Immature natural killer cell (primary cell): Measurements from ENCODE around the gene KCNN3. TPM values are rescaled to one million over a fixed set of nuclear protein-coding genes. Genes with fewer than 3 reads are reported as not detected.

Experiments
- DNase-seq, 3 donors: peaks; one replicate each; pipeline ENCODE4 v3.0.0; 2022; ENCODE audit warnings: mixed read lengths in 1 of 3
- H3K27ac Mint-ChIP-seq, 6 donors: one replicate each; pipeline ENCODE4 v1.8.0; 2020; ENCODE audit warnings: mixed read lengths in 6 of 6, mild to moderate bottlenecking in 5 of 6, inconsistent platforms in 4 of 6, moderate library complexity in 3 of 6
- H3K27me3 Mint-ChIP-seq, 3 donors: one replicate each; pipeline ENCODE4 v1.8.0; 2020 to 2021; ENCODE audit warnings: low read depth in 3 of 3, mild to moderate bottlenecking in 3 of 3, mixed read lengths in 3 of 3, moderate library complexity in 3 of 3, inconsistent platforms in 1 of 3
- H3K36me3 Mint-ChIP-seq, 3 donors: one replicate each; pipeline ENCODE4 v1.8.0; 2020; ENCODE audit warnings: mixed read lengths in 3 of 3, inconsistent platforms in 2 of 3, mild to moderate bottlenecking in 2 of 3
- H3K4me1 Mint-ChIP-seq, 2 donors: one replicate each; pipeline ENCODE4 v1.8.0; 2020; ENCODE audit warnings: inconsistent platforms in 2 of 2, mild to moderate bottlenecking in 2 of 2, mixed read lengths in 2 of 2, moderate library complexity in 1 of 2
- H3K4me3 Mint-ChIP-seq, 5 donors: one replicate each; pipeline ENCODE4 v1.8.0; 2020; ENCODE audit warnings: mild to moderate bottlenecking in 5 of 5, mixed read lengths in 5 of 5, inconsistent platforms in 3 of 5, moderate library complexity in 3 of 5
- H3K9me3 Mint-ChIP-seq, 6 donors: one replicate each; pipeline ENCODE4 v1.8.0; 2020; ENCODE audit warnings: mild to moderate bottlenecking in 6 of 6, mixed read lengths in 6 of 6, inconsistent platforms in 4 of 6, moderate library complexity in 3 of 6
- polyA plus RNA-seq, 3 donors: library from polyadenylated mRNA; unstranded; fragments of 300-500 nt; fragmentation: Illumina TruSeq; gene quantifications; one replicate each; pipeline ENCODE4 v1.2.3, GENCODE V29; 2021

Gene KCNN3
- polyA plus RNA-seq, 3 donors from 2014 or later, result not detected

- Mint-ChIP-seq H3K4me1 (peaks cover 9 to 11% of the 10 kb centered on the region in 2 donors), H3K9me3 (peaks cover 0 to 2% (median 0%) of the 10 kb centered on the region in 6 donors), H3K27me3 (peaks cover 1 to 4% (median 3%) of the 10 kb centered on the region in 3 donors), H3K4me3 (no peak overlapping the region), H3K36me3 (peaks cover 0 to 4% (median 0%) of the 10 kb centered on the region in 3 donors), H3K27ac (no peak overlapping the region)
- no peak for DNase-seq
Measured at GRCh38 chr1:154786804-154787570, 83.1 kb downstream of the KCNN3 start.

GRCh38 chr1:154784924-154785531, 85.1 kb downstream of the KCNN3 start:
- no peak overlapping the region for H3K4me3 Mint-ChIP-seq
- peaks cover 0 to 2% (median 0%) of the 10 kb centered on the region in 6 donors for H3K9me3 Mint-ChIP-seq
- peaks cover 0 to 2% (median 0%) of the 10 kb centered on the region in 3 donors for H3K27me3 Mint-ChIP-seq
- no peaks in the 10 kb centered on the region for H3K36me3 Mint-ChIP-seq
- H3K4me1 Mint-ChIP-seq, result no peaks in the 10 kb centered on the region
- no peak overlapping the region for H3K27ac Mint-ChIP-seq
- DNase-seq, result no peak

- Mint-ChIP-seq H3K27ac (no peak overlapping the region), H3K9me3 (peaks cover 0 to 2% (median 0%) of the 10 kb centered on the region in 6 donors), H3K4me3 (no peak overlapping the region), H3K36me3 (no peaks in the 10 kb centered on the region), H3K27me3 (peaks cover 0 to 2% (median 0%) of the 10 kb centered on the region in 3 donors), H3K4me1 (no peaks in the 10 kb centered on the region)
- no peak for DNase-seq
Measured at GRCh38 chr1:154784416-154784815, 85.7 kb downstream of the KCNN3 start.

- peaks cover 0 to 3% (median 0%) of the 10 kb centered on the region in 3 donors for H3K27me3 Mint-ChIP-seq
- no peak overlapping the region for H3K4me3 Mint-ChIP-seq
- H3K4me1 Mint-ChIP-seq, result no peaks in the 10 kb centered on the region
- no peaks in the 10 kb centered on the region for H3K36me3 Mint-ChIP-seq
- H3K27ac Mint-ChIP-seq, result no peak overlapping the region
- peaks cover 0 to 2% (median 0%) of the 10 kb centered on the region in 6 donors for H3K9me3 Mint-ChIP-seq
- no peak for DNase-seq
Measured at GRCh38 chr1:154783976-154784375, 86.1 kb downstream of the KCNN3 start.

- H3K9me3 Mint-ChIP-seq, result no peaks in the 10 kb centered on the region
- H3K27ac Mint-ChIP-seq, result no peak overlapping the region
- no peaks in the 10 kb centered on the region for H3K4me1 Mint-ChIP-seq
- H3K27me3 Mint-ChIP-seq, result peaks cover 0 to 8% (median 1%) of the 10 kb centered on the region in 3 donors
- DNase-seq, result no peak
- no peak overlapping the region for H3K4me3 Mint-ChIP-seq
- no peaks in the 10 kb centered on the region for H3K36me3 Mint-ChIP-seq
Measured at GRCh38 chr1:154780541-154780940, 89.5 kb downstream of the KCNN3 start.

- Mint-ChIP-seq H3K4me1 (no peaks in the 10 kb centered on the region), H3K9me3 (no peaks in the 10 kb centered on the region), H3K36me3 (no peaks in the 10 kb centered on the region), H3K27ac (no peak overlapping the region), H3K4me3 (no peak overlapping the region), H3K27me3 (peaks cover 0 to 8% (median 1%) of the 10 kb centered on the region in 3 donors)
- DNase-seq, result no peak
Measured at GRCh38 chr1:154779551-154780189, 90.4 kb downstream of the KCNN3 start.

- Mint-ChIP-seq H3K9me3 (no peaks in the 10 kb centered on the region), H3K27me3 (peaks cover 1 to 8% (median 2%) of the 10 kb centered on the region in 3 donors), H3K27ac (no peak overlapping the region), H3K4me3 (no peak overlapping the region), H3K4me1 (no peaks in the 10 kb centered on the region), H3K36me3 (no peaks in the 10 kb centered on the region)
- no peak for DNase-seq
Measured at GRCh38 chr1:154778944-154779343, 91.1 kb downstream of the KCNN3 start.

- H3K36me3 Mint-ChIP-seq, result no peaks in the 10 kb centered on the region
- H3K4me3 Mint-ChIP-seq, result no peak overlapping the region
- no peaks in the 10 kb centered on the region for H3K4me1 Mint-ChIP-seq
- H3K9me3 Mint-ChIP-seq, result no peaks in the 10 kb centered on the region
- DNase-seq, result no peak
- H3K27ac Mint-ChIP-seq, result no peak overlapping the region
- H3K27me3 Mint-ChIP-seq, result peaks cover 1 to 11% (median 2%) of the 10 kb centered on the region in 3 donors
Measured at GRCh38 chr1:154778275-154778674, 91.8 kb downstream of the KCNN3 start.

- Mint-ChIP-seq H3K9me3 (no peaks in the 10 kb centered on the region), H3K27me3 (peaks cover 2 to 14% (median 3%) of the 10 kb centered on the region in 3 donors), H3K4me3 (no peak overlapping the region), H3K36me3 (no peaks in the 10 kb centered on the region), H3K4me1 (no peaks in the 10 kb centered on the region), H3K27ac (no peak overlapping the region)
- no peak for DNase-seq
Measured at GRCh38 chr1:154777781-154778180, 92.3 kb downstream of the KCNN3 start.

- Mint-ChIP-seq H3K4me1 (no peaks in the 10 kb centered on the region), H3K36me3 (no peaks in the 10 kb centered on the region), H3K9me3 (no peaks in the 10 kb centered on the region), H3K4me3 (no peak overlapping the region), H3K27me3 (peaks cover 2 to 14% (median 3%) of the 10 kb centered on the region in 3 donors), H3K27ac (no peak overlapping the region)
- DNase-seq, result no peak
Measured at GRCh38 chr1:154777154-154777553, 92.9 kb downstream of the KCNN3 start.

- Mint-ChIP-seq H3K36me3 (no peaks in the 10 kb centered on the region), H3K9me3 (no peaks in the 10 kb centered on the region)
Measured at GRCh38 chr1:154775621-154776605, 94.2 kb downstream of the KCNN3 start.

GRCh38 chr1:154774175-154774855, 95.8 kb downstream of the KCNN3 start:
- H3K9me3 Mint-ChIP-seq, result no peaks in the 10 kb centered on the region
- DNase-seq, result no peak
- no peak overlapping the region for H3K4me3 Mint-ChIP-seq
- no peak overlapping the region for H3K27ac Mint-ChIP-seq
- H3K36me3 Mint-ChIP-seq, result no peaks in the 10 kb centered on the region
- H3K4me1 Mint-ChIP-seq, result no peaks in the 10 kb centered on the region
- H3K27me3 Mint-ChIP-seq, result peaks cover 2 to 12% (median 3%) of the 10 kb centered on the region in 3 donors

More at GRCh38 chr1:154775621-154776605, 94.2 kb downstream of the KCNN3 start:
- DNase-seq, result no peak
- Mint-ChIP-seq H3K4me3 (no peak overlapping the region), H3K27me3 (peaks cover 2 to 14% (median 3%) of the 10 kb centered on the region in 3 donors), H3K27ac (no peak overlapping the region), H3K4me1 (no peaks in the 10 kb centered on the region)

GRCh38 chr1:154773551-154773950, 96.5 kb downstream of the KCNN3 start:
- Mint-ChIP-seq H3K27me3 (peaks cover 2 to 8% (median 5%) of the 10 kb centered on the region in 3 donors), H3K4me1 (no peaks in the 10 kb centered on the region), H3K27ac (no peak overlapping the region), H3K36me3 (no peaks in the 10 kb centered on the region), H3K9me3 (no peaks in the 10 kb centered on the region), H3K4me3 (no peak overlapping the region)
- no peak for DNase-seq
